ENCODE data around the gene NFILZ.

NFILZ gene, protein sequence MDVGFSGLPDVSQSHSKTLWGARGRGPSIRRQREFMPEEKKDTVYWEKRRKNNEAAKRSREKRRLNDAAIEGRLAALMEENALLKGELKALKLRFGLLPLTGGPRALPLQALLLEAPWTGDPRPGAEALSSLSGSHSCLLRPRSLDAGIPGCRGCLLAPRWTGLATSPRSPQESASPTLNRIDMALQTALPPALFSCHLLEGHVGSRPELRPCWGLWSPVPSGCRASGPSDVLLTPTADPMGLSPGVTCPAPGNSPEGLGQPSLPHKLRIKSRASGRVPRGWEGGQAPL

DNA sequence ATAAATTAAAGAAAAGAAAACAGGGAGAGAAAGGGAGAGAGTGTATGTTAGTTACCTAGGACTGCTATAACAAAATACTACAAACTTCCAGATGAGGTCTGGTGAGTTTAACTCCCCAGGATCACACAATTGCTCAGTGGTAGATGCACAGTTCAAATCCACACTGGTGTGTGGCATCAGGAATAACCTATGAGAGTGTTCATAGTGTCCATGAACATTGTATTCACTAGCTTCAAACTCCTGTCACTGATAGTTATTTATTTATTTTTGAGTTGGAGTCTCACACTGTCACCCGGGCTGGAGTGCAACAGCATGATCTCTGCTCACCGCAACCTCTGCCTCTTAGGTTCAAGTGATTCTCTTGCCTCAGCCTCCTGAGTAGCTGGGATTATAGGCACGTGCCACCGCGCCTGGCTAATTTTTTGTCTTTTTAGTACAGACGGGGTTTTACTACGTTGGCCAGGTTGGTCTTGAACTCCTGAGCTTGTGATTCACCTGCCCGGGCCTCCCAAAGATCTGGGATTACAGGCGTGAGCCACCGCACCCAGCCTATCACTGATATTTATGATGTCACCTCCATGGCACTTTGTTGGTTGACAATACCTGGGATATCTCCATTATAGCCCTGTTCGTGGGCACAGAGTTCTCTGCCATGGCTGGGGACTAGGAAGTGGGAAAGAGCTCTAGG is at the start of gene NFILZ:
TSS of gene NFILZ (plus strand) at position 638 of the 688 bp plus-strand sequence. CDS start 46,133 bp downstream, outside the sequence.
- no peak for DNase-seq (ENCODE audit: low read depth)

DNA sequence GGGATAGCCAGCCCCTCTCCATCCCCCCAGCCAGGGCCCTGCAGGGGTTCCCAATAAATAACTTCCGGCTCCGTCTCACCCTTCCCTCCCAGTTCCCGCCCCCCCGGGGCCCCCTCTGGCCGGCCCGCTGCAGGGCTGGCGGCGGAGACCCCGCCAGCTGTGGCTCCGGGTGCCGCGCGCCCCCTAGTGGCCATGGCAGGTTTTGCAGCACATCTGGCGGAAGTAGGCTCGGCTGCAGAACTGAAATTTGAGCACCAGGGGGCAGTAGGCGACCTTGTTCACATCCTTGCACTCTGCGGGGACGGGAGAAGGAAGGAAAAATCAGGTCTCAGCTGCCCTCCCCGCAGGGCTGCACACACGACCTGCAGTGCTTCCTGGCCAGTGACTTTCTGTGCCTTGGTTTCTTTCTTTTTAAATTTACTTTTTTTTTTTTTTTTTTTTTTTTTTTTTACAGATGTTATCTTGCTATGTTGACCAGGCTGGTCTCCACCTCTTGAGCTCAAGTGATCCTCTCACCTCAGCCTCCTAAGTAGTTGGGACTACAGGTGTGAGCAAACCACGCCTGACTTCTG is 49.6 kb upstream of the NFILZ start:
- peak; percentile 77 for DNase-seq (ENCODE audit: low read depth)

- DNase-seq (ENCODE audit: low read depth): no peak
Observed at GRCh38 chr19:8584965-8585893, 45.2 kb upstream of the NFILZ start.

DNA sequence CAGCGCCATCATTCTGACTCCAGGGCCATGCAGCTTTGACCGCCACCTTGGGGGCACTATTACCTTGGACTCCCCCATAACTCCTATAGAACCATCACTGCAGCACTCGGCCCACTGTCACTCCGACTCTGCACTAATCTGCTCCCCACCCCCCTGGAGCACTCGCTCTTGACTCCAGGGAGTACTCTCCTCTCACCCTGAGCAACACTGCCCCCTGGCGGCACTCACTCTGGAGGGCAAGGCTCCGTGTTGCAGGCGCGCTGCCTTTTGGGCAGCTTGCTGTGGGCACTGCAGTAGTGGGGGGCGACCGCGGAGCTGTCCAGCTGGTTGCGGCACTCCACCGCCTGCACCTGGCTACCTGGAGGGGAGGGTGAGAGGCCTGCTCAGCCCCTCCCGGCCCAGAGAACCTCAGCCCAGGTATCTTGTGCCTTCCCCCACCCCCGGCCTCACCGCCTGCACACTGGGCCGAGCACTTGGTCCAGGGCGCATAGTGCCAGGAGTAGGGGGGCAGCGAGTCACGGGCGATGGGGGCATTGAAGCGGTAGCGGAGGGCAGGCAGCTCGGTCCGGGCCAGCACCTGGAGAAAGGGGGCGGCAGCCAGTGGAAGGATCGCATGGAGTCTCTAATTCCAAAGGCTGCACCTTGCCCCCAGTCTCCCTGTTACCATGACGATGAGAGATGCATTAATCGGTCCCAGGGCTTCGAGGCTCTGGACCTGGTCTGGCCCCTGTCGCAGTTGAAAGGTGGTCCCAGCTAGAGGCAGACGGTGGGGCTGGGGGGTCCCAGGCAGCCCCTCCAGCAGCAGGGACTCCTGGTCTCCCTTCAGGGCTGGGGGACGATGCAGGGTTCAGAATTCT is 44.3 kb upstream of the NFILZ start:
- peak; percentile 42 for DNase-seq (ENCODE audit: low read depth)

- DNase-seq (ENCODE audit: low read depth): no peak
Observed at GRCh38 chr19:8589177-8589714, 41.2 kb upstream of the NFILZ start.

DNA sequence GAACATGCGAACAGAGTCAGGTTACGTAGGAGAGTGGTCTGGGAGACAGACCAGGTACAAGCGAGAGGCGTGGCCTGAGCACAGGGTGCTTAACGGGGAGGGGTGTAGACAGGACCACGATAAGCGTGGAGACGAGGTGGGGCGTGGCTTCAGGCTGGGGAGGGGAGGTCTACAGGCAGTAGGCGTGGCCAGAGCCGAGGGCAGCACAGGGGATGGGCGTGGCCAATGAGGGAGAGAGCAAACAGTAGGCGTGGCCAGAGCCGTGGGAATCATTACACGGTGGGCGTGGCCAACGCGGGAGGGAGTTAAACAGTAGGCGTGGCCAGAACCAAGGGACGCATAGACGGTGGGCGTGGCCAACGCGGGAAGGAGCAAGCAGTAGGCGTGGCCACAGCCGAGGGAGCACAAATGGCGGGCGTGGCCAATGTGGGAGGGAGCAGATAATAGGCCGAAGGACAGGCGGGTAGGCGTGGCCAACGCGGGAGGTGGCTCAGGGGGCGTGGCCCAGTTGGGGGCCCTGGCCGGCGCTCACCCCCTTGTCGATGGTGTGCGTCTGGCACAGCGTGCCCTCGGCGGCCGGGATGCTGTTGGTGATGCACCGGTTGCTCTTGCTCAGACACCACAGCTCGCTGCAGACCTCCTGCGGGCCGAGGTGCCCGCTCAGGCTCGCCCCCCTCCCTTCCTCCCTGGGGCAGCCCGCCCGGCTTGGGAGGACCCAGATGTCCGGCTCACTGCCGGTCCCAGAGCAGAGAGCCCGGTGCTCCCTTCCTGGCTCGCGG is 38.0 kb upstream of the NFILZ start:
- DNase-seq (ENCODE audit: low read depth): peak; percentile 87

DNA sequence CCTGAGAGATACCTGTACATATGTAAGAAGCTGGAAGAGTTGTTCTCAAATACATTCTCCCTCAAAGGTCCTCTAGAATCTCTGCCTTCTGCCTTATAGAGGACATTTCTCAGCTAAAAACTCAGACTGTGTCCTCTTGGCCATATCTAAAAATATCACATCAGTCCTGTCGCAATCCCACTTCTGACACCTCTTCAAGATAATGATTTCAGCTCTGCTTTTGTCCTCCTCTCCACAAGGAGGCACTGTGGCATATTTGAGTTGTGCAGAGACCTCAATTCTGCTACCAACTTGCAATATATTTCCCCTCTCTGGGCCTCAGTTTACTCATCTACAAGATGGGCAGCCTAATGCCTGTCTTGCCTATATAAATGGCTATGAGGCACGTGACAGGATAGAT is 36.5 kb upstream of the NFILZ start:
- no peak for DNase-seq (ENCODE audit: low read depth)

DNA sequence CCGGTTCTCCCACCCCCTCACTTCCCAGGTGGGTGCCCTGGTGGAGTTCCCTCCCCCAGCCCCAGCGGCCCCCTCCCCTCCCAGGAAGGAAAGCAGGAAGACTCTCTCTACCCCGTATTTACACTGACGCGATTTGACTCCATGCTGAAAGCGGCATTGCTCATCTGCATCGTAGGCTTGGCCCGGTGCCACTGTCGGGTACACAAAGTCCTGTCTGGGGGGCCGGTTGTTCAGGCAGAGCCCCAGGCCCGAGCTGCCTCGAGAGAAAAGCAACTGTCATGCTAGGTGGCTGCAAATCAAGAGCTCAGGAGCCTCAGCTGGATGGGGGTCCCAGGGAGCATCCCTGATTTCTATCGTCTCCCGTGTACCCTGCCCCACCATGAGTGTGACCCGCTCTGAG is 34.8 kb upstream of the NFILZ start:
- DNase-seq (ENCODE audit: low read depth): no peak

GRCh38 chr19:8596168-8596567 is 34.3 kb upstream of the NFILZ start:
- no peak for DNase-seq (ENCODE audit: low read depth)

- DNase-seq (ENCODE audit: low read depth): no peak
Observed at GRCh38 chr19:8600064-8600463, 30.4 kb upstream of the NFILZ start.

DNA sequence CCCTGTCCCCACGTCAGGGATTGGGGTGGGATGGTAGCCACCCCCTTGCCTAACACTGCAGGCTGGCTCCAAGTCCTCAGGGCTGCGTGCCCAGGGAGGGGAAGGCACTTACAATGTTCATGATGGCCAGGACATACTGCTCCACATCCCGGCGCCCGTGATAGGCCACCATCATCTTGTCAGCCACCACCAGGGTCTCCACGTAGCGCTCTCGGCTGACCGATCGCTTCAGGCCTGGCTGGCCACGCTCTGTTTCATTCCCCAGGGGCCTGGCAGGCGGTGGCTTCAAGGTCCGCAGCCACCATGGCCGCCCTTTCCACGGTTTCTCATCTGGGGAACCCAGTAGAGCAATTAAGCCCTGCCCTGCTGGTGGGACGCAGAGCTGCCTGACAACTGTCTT is 29.6 kb upstream of the NFILZ start:
- DNase-seq (ENCODE audit: low read depth): no peak

- DNase-seq (ENCODE audit: low read depth): no peak
Observed at GRCh38 chr19:8601796-8602195, 28.6 kb upstream of the NFILZ start.

DNA sequence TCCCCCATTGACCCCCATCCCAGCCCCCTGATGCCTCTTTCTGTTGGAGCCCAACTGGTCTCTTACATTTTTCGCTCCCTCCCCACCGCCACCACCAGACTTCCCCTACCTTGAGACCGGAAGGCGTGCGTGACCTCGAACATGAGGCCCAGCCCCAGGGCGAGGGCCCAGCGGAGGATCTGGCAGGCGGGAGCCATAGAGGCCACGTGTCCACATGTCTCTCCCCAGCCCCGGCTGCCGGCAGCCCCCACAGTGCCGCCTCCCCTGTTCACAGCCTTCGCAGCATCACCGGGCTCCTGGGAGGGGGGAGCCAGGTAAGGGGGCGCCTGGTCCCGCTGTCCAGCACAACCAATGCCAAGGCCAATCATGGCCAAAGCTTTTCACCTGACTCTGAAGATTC is 24.9 kb upstream of the NFILZ start:
- no peak for DNase-seq (ENCODE audit: low read depth)

DNA sequence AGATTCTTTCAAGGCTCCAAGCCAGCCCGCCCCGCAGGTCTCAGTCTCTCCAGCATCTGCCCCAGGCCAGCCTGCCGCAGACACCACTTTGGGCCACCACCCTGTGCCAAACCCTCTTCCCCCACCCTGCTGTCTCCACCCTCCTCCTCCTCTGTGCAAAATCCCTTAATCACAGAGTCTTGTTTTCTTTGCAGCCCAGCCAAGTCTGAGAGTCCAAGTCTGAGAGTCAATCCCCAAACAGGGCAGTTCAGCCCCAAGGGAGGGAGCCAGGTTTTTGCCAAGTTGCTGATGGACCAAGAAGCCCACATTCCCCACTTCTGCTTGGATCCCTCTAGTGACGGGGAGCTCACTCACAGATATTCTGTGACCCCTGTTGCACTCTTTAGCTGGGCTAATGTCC is 23.0 kb upstream of the NFILZ start:
- peak; percentile 69 for DNase-seq (ENCODE audit: low read depth)

DNA sequence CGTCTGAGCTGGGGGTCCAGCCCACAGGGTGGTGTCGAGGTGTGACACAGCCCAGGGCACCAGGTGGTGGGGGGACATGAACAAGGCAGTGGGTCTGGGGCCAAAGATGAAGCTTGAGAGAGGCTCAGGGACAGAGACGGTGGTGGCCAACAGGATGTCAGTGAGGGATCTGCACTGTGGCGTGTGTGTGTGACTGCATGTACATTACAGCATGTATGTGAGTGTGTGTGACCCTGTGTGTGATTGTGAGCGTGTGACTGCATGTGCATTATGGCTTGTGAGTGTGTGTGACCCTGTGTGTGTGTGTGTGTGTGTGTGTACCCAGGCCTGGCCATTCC is 21.5 kb upstream of the NFILZ start:
- DNase-seq (ENCODE audit: low read depth): no peak

DNA sequence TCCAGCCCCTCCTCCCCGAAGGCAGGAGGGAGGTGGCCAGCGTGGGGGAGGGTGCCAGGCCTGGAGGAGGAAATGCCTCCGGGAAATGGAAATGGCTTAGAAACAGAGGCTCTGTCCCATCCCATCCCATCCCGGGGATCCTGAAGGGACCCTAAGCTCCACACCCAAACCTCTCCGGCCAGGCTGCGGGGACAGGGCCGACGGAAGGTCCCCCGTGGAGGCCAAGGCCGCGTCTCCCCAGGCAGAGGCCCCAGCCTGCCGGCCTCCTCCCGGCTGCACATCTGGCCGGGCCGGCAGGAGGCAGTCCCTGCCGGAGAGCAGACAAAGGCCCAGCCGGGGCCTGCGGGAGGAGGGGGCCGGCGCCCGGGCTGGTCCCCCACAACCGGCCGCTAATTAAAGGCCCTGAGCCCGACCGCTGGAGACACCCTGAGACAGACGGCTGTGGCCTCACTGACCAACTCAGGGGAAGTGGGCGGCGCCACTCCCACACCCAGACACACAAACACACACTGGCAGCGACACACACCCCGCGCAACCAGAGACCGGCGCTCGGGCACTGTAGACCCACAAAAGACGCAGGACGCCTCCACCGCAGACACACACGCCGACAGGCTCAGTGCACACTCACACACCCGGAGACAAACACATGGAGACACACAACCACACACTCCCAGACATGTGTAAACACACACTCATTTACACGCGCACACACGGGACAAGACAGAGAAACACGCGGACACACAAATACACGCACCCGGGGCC is 21.0 kb upstream of the NFILZ start:
- DNase-seq (ENCODE audit: low read depth): peak; percentile 60

- peak; percentile 21 for DNase-seq (ENCODE audit: low read depth)
Observed at GRCh38 chr19:8610041-8610935, 20.1 kb upstream of the NFILZ start, which contains the start of gene ADAMTS10. Gene ADAMTS10 (minus strand): TSS chr19:8610715. CDS start chr19:8605710, 5,005 bp downstream.

- no peak for DNase-seq (ENCODE audit: low read depth)
Observed at GRCh38 chr19:8610936-8611300, 19.5 kb upstream of the NFILZ start.
